GM19438 (cell line): ENCODE measurements around the gene HTR1D.

ENCODE experiments used
- ATAC-seq: cut with Tn5 transposase; IDR thresholded peaks from one replicate; pipeline ENCODE4 v1.9.1; 2021; ENCODE audit warnings: low read depth; ENCODE audit not compliant: unreplicated experiment

HTR1D gene

GRCh38 chr1:23187637-23188036, 29.7 kb downstream of the HTR1D start:
- no peak for ATAC-seq

- no peak for ATAC-seq
These were observed 31.9 kb downstream of the HTR1D start for GRCh38 chr1:23185381-23185780.

DNA sequence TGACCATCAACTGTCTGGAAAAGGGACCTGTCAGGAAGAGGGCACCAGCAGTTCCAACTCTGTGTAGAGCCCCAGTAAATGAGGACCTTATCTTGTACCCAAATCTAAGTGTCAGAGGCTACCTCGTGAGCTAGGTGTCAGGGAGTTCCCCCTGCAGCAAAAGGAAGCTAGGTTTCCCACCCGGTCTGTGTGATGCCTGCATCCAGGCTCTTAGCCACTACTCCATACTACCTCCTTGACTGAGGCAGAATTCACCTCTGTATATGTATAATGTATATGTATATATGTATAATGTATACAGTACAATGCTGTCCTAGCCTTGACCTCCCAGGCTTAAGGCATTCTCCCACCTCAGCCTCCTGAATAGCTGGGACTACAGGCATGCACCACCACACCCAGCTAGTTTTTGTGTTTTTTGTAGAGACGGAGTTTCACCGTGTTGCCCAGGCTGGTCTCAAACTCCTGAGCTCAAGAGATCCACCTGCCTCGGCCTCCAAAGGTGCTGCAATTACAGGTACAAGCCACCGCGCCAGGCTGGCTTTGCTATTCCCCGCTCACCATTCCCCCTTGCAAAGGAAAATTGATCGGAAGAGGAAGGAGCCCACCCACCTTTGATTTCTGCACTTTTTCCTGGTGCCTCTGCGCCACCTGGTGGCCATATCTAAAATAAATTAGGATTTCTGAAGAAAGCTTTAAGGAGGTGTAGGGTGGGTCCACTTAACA, 32.9 kb downstream of the HTR1D start:
- ATAC-seq, result no peak

- ATAC-seq, result no peak
These were observed 37.4 kb downstream of the HTR1D start for GRCh38 chr1:23179862-23180261.

- ATAC-seq, result no peak
These were observed 38.4 kb downstream of the HTR1D start for GRCh38 chr1:23178950-23179349.

DNA sequence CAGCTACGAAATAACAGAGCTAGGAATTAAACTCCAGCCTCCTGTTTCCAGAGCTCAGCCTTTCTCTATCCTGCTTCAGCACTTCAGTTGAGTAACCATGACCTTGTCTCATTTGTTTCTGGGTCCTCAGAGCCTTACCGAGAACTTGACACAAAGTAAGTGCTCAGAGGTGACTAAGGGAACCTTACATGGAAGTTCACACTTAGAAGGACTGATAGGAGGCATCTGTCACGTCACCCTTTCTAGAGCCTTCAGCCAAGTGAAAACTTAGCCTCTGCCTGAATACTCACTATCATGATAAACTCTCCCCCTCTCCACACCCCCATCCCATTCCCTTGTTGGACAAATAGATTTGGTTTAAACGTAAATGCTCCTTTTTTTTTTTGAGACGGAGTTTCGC, 38.9 kb downstream of the HTR1D start:
- no peak for ATAC-seq

GRCh38 chr1:23177438-23178380, 39.6 kb downstream of the HTR1D start:
- peak; percentile 89 for ATAC-seq

- peak; percentile 15 for ATAC-seq
These were observed 40.3 kb downstream of the HTR1D start for GRCh38 chr1:23177031-23177430.

- ATAC-seq, result no peak
These were observed 42.7 kb downstream of the HTR1D start for GRCh38 chr1:23174426-23175110.

DNA sequence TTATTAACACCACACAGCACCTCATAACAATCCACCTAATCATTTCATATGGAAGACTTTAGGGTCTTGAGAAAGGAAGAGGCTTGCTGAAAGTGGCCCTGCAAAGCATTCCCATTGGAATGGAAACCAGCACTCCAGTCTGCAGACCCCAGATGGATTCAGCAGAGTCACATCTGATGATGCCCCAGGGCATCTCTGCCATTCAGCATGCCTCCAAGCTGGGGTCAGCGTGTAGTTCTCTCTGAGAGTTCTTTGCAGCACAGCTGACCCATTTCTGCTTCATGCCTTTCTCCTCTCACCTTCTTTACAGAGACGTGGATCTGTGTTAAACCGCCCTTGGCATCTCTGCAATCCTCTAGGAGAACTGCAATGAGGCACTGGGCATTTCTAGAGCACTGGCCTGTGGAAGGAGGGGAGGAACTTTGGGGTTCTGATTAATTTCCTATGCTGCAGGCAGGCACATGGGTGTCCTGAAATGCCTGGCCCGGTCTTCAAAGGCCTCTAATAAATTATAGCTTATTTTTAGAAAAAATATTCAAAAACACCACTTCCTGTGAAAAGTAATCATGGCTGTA, 46.0 kb downstream of the HTR1D start:
- ATAC-seq, result no peak

DNA sequence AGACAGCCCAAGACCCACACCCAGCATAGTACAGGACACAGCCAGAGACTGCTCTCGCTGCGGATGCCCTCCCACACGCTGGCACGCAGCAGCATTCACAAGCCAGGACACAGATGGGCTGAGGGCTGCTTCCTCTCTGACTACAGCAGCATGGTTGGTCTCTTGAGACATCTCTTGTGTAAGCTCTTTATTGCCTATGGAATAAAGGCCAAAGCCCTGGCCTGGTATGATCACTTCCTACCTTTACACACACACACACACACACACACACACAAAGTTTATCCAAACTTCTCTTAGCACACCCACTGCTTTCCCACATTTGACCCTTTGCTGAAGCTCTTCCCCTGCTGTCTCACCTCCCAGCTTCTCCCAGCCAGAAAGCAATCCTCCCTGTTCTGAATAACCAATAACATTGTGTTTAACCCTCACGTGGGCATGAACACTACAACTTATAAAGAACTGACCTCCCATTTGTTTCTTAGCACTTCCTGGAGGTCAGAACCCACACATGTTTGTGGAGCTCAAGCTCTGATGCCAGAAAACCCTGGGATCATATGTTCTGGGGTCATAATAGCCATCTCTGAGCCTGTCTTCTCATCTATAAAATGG, 47.5 kb downstream of the HTR1D start:
- no peak for ATAC-seq

DNA sequence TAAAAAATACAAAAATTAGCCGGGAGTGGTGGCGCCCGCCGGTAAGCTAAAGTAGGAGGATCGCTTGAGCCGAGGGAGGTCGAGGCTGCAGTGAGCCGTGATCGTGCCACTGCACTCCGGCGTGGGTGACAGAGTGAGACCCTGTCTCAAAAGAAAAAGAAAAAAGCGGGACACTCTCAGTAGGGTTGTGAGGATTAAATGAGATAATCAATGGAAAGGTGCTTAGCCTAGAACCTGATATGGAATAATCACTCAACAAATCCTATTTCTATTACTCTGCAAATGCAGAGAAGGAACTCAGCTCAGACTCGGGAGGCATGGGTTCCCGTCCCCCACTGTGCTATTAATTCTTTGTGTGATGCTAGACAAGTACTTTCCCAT, 48.1 kb downstream of the HTR1D start:
- ATAC-seq, result no peak

DNA sequence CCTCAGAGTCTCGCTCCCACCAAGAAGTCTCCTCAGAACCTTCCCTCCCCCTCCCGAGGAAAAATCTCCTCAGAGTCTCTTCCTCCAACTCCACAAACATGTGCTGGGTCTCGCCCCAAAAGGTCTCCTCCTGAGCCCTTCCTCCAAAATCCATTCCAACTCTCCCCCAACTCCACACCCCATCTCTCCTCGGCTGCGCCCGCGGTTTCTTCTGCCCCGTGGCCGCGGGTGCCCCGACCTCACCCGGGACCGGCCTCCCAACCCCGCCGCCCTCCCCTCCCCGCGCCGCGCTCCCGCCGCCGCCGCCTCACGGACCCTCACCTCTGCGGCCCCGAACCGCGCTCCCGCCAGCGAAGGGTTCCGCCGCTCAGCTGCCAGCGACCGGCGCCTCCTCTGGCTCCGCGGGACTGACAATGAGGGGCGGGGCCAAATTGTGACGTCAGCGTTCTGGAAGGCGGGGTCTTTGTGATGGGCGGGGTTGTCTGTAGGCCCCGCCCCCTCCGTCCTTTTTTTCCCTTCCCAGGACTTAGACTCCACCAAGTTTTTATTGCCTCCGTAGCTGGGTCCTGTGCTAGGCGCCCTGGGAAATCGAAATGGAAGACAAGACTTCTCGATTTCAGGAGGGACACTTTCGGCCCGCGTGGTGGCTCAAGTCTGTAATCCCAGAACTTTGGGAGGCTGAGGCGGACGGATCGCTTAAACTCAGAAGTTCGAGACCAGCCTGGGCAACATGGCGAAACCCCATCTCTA, 48.7 kb downstream of the HTR1D start, which contains the start of gene LUZP1:
Gene LUZP1 (minus strand): TSS at position 412 of the 750 bp plus-strand sequence.
- peak; percentile 67 for ATAC-seq

DNA sequence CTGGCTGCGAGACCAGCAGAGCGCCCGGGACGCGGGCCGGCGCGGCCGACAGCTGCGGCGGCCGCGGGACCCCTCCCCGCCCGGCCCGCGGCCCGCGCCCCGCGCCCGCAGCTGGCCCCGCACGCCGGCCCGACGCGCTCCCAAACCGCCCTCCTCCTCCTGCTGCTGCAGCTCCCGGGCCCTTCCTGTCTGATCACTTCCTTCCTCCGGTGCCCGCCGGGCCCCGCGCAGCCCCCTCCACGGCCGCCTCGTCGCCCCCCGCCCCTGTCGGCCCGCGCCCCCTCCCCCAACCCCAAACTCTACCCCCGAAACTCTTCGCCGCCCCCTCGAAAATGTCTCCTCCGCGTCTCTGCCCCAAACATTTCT, 49.2 kb downstream of the HTR1D start:
- no peak for ATAC-seq

- no peak for ATAC-seq
These were observed 49.8 kb downstream of the HTR1D start for GRCh38 chr1:23167353-23168078.

GRCh38 chr1:23166854-23167253, 50.4 kb downstream of the HTR1D start:
- ATAC-seq, result no peak

GRCh38 chr1:23163395-23163794, 53.9 kb downstream of the HTR1D start:
- ATAC-seq, result no peak

DNA sequence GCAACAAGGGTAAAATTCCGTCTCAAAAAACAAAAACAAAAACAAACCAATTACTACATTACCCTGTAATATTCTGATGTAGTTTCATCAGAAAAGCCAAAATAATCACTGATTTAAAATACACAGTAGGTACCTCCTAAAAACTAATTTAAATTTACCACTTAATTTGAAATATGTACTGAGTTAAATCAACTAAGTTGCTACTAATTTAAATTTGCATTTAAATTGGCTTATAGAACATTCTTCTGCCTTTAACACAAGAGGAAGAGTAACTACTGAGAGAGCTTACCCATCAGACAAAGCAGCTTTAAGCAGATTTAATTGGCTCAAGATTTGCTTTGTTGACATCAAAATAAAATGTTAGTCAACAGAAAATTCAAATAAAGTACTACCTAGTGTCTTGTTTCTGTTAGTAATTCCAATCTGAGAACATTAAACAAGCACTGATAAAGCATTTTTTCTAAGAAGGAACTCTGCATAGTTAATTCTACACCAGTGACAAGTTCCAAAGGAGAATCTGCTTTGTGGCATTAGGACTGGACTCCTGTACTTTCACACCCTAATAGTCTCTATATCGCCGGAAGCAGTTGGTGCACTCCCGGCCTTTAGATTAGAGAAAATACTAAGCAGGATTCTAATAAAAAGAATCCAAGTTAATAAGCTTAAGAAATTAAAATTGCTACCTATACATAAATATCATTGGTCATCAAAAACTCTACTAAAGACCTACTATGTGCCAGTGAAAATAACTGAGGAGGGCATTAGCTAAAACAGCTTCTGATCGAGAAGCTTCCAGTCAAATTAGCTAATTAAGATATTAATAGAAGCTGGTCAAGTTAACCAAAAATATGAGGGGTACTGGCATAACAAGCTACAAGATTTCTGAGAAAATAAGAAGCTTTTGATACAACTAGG, 57.1 kb downstream of the HTR1D start:
- no peak for ATAC-seq
